Esophagus (tissue), 2 donors: ENCODE results near the gene PTF1A. TPM values are rescaled to one million over a fixed set of nuclear protein-coding genes. Genes with fewer than 3 reads are reported as not detected.

ENCODE experiments used
- H3K27ac ChIP-seq, 2 donors: one replicate each; pipeline ENCODE4 v1.5.1; 2013; ENCODE audit warnings: low read depth in 2 of 2, mild to moderate bottlenecking in 2 of 2, inconsistent platforms in 1 of 2, low read length in 1 of 2, moderate library complexity in 1 of 2
- H3K27me3 ChIP-seq, 2 donors: one replicate each; pipeline ENCODE4 v1.6.1; 2013; ENCODE audit warnings: low read length in 2 of 2, control low read depth in 1 of 2, mild to moderate bottlenecking in 1 of 2; ENCODE audit not compliant: insufficient read depth in 2 of 2, control insufficient read depth in 1 of 2
- H3K36me3 ChIP-seq, 2 donors: one replicate each; pipeline ENCODE4 v1.6.1; 2013; ENCODE audit warnings: low read length in 1 of 2; ENCODE audit not compliant: control insufficient read depth in 2 of 2, insufficient read depth in 2 of 2
- H3K4me1 ChIP-seq, 2 donors: one replicate each; pipeline ENCODE4 v1.6.1; 2013; ENCODE audit warnings: low read length in 1 of 2; ENCODE audit not compliant: control insufficient read depth in 2 of 2, insufficient read depth in 2 of 2
- H3K4me3 ChIP-seq, 2 donors: one replicate each; pipeline ENCODE4 v1.5.1; 2013; ENCODE audit warnings: low read length in 2 of 2, mild to moderate bottlenecking in 2 of 2, low read depth in 1 of 2, moderate library complexity in 1 of 2
- H3K9me3 ChIP-seq, 2 donors: one replicate each; pipeline ENCODE4 v1.6.1; 2013; ENCODE audit warnings: mild to moderate bottlenecking in 2 of 2, low read depth in 1 of 2, low read length in 1 of 2, moderate library complexity in 1 of 2; ENCODE audit not compliant: control insufficient read depth in 2 of 2, insufficient read depth in 1 of 2
- WGBS, 2 donors: extraction: QIAGEN DNeasy Blood & Tissue Kit; methylation state at CpG; one replicate each; pipeline ENCODE4 v1.1.7; 2013; 5-methylcytosine and 5-hydroxymethylcytosine counted together
- polyA plus RNA-seq, 2 donors: library from polyadenylated mRNA; stranded (reverse); fragments of 200-250 nt; gene quantifications; one replicate each; pipeline ENCODE4 v1.2.3, GENCODE V29; 2013
- donor health status: healthy with polysubstance abuse.
- donor health status: Bipolar disorder and iron deficiency.

The PTF1A gene
- polyA plus RNA-seq, 2 donors = not detected

DNA sequence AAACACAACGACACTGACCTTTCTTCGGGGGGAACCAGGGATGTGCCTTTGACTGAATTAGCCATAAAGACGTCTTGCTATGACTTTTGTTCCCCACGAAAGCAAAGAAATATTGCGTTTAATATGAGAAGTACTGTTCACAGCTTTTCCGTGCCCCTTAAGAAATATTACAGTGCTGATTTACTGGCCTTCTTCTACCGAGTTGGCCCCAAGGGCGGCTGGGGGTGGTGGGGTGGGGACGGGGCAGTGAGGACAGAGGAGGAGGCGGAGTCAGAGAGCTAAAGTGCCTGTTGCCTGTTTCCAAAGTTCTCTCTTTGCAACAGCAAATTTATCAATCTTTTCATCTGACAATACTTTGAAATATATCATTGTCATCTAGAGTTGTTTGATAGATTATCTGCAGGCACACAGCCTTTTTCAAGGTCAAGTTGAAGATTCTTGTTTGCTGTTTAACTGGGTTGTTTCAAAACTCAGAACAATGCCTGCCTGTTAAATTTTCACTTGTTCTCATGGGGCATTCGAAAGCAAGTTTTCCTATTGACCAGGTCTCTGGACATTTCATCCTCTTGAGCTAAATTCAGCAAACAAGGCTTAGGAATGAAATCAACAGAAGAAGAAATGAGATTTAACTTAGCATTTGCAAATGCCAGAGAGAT is 9.0 kb downstream of the PTF1A start:
- H3K4me1 ChIP-seq = no peaks in the 10 kb centered on the region
- peaks cover 7 to 36% of the 10 kb centered on the region in 2 donors for H3K27me3 ChIP-seq
- H3K27ac ChIP-seq = no peak overlapping the region
- WGBS, 2 donors = 4% methylated on average over 11 of the region's 11 CpGs
- H3K4me3 ChIP-seq = no peak overlapping the region
- H3K9me3 ChIP-seq = peaks cover 0 to 2% of the 10 kb centered on the region in 2 donors
- no peaks in the 10 kb centered on the region for H3K36me3 ChIP-seq

DNA sequence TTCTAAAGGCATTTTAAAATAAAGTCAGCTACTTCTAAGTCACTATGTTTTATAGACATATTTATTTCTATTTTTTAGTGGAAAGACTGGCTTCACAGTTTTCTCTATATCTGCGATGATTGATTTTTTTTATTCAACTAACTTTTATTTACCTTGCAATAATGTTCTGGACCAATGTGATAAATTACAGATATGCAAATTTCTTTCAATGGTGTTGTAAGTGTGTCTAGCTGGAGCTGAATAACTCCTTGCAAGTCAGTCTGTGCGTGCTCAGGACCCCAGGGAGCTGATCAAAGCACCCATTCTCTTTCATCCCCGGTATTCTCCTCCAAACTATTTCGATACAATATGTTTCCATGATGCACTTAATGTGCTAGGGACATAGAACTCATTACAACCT is 9.7 kb downstream of the PTF1A start:
- H3K27me3 ChIP-seq = peaks cover 7 to 34% of the 10 kb centered on the region in 2 donors

DNA sequence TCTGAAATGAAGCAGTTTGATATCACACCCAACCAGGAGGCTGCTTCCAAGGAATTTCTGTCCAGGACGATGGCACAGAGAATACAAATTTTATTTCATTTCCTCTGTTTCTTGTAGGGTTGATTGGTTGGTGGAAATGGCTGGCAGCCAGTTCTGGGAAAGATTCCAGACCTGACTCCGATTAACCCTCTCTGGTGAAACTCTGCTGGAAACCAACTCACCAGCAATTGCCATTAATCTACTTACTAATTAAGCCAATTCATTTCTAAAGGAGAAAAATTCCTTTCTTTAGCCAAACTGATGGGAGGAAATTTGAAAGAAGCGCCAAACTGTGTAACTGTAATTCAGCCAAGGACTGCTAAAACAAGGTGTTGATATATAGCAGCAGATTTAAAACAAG is 10.7 kb downstream of the PTF1A start:
- Histone ChIP-seq H3K36me3 (no peaks in the 10 kb centered on the region), H3K4me1 (no peaks in the 10 kb centered on the region), H3K4me3 (no peak overlapping the region), H3K27me3 (peaks cover 7 to 27% of the 10 kb centered on the region in 2 donors), H3K9me3 (peaks cover 0 to 2% of the 10 kb centered on the region in 2 donors), H3K27ac (no peak overlapping the region)
- 4 to 5% methylated on average over 3 of the region's 3 CpGs for WGBS, 2 donors

More for the DNA sequence above, 9.7 kb downstream of the PTF1A start:
- H3K4me1 ChIP-seq = no peaks in the 10 kb centered on the region
- H3K27ac ChIP-seq = no peak overlapping the region
- 7 to 15% methylated on average over 4 of the region's 4 CpGs for WGBS, 2 donors
- H3K9me3 ChIP-seq = peaks cover 0 to 2% of the 10 kb centered on the region in 2 donors
- no peak overlapping the region for H3K4me3 ChIP-seq
- no peaks in the 10 kb centered on the region for H3K36me3 ChIP-seq

DNA sequence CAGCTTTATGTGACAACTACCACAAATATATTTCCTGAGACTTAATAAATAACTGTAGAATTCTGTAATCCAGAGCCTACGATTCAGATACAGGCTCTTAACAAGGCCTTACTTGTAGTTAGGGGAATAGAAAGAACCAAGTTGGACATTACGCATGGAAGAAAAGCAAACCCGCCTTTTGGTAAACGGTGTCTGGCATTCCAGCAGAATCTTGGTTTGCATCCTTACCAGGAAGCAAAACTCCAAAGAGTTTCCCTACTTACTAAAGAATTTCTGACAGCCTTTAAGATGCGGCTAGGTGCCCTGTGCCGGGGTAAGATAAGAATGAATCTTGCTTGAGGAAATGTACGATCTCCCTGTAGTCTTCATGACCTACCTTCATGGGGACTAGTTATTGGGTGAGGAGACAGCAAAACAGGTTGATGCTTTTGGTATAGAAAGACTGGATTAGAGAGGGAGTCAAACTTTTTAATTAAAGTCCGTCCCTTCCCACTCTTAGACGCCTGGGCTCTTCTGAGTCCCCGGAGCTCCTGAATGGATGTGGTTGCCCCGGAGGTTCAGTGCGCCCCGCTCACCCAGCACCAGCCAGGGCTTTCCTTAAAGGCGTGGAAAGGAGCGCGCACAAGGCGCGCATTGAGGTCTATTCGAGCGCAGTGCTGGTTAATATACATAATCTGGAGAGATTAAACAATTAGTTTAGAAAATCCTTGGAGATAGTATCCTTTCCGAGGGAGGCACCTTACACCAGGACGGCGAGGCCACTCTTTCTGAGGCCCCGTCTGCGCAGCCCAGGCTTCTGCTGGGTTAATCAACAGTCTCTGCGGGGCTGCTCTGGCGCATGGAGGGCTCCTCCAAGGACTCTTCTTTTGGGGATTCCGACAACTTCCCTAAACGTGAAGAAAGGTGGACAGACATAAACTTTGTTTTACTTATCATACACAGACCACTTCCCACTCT is 11.5 kb downstream of the PTF1A start:
- H3K4me1 ChIP-seq = no peaks in the 10 kb centered on the region
- no peak overlapping the region for H3K4me3 ChIP-seq
- peaks cover 7 to 27% of the 10 kb centered on the region in 2 donors for H3K27me3 ChIP-seq
- no peak overlapping the region for H3K27ac ChIP-seq
- 11 to 32% methylated on average over 29 of the region's 29 CpGs for WGBS, 2 donors
- H3K36me3 ChIP-seq = no peaks in the 10 kb centered on the region
- H3K9me3 ChIP-seq = peaks cover 0 to 2% of the 10 kb centered on the region in 2 donors

DNA sequence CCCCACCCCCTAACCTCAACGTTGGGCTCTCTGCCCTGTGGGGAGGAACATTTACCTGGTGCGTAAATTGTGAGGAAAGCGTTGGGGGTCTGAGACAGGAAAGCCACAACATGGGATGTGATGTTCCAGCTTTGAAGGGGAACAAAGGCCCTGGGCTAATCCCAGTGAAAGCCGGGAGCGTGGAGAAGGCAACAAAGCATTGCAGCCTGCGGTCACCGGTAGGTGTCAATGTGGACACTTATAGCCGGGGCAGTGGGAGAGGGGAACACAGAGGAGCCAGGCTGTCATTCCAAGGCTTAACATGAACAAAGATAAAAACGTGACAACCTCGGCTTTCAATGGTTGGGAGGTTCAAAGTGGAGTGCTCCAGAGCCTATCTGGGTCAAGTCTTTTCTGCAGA is 12.7 kb downstream of the PTF1A start:
- Histone ChIP-seq H3K27me3 (peaks cover 4 to 22% of the 10 kb centered on the region in 2 donors), H3K27ac (no peak overlapping the region), H3K4me3 (no peak overlapping the region), H3K9me3 (no peaks in the 10 kb centered on the region), H3K4me1 (no peaks in the 10 kb centered on the region), H3K36me3 (no peaks in the 10 kb centered on the region)
- 5 to 21% methylated on average over 10 of the region's 10 CpGs for WGBS, 2 donors

DNA sequence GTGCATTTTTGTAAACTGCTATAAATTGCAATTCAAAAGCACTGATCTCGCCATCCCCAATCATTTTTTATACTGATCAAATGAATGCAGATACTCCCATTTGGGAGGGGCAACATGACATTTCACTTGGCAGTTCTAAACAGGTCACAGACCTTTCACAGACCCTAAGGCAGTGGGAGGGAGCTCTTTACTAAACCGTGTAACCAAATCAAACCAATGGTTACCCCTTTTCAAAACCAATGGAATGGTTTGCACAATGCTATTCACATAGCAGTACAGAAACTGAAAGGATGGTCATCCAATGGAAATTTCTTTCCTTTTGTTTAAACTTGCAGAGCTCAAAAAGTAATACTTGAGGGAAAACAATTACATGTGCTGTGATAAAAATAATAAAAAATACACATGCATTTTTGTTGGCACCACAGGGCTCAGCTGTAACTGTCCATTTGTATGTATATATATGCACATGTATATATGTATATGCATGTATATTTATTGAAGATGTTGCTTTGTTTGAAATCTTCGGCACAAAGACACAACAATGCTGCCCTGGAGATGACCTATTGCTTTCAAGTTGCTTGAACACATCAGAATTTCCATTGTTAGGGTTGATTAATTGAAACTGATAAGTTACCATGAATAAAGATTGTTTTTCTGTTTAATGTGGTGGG is 14.0 kb downstream of the PTF1A start:
- WGBS, 2 donors = 29 to 41% methylated on average over 3 of the region's 3 CpGs
- Histone ChIP-seq H3K27ac (no peak overlapping the region), H3K4me3 (no peak overlapping the region), H3K9me3 (no peaks in the 10 kb centered on the region), H3K4me1 (no peaks in the 10 kb centered on the region), H3K27me3 (peaks cover 4 to 13% of the 10 kb centered on the region in 2 donors), H3K36me3 (no peaks in the 10 kb centered on the region)

DNA sequence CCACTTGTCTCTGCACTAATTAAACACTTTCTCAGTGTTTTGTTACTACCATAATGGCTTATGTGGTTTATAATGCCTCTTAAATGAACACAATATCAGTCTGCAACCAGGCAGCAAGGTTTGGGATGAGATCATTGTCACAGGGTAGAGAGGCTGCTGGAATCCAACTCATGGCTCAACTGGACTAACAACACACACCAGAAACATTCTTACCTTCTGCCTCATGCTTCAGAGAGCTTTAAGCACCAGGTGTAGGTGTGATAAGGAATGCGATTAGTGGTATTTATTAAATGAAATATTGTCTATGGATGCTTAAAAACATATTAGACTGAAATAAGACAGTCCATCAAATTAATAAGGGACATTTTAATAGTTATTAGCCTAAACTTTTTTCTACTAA is 25.4 kb downstream of the PTF1A start:
- 78 to 90% methylated on average over 1 of the region's 1 CpG for WGBS, 2 donors
- no peaks in the 10 kb centered on the region for H3K27me3 ChIP-seq
- H3K9me3 ChIP-seq = no peaks in the 10 kb centered on the region
- H3K4me1 ChIP-seq = no peaks in the 10 kb centered on the region
- H3K27ac ChIP-seq = no peak overlapping the region
- no peak overlapping the region for H3K4me3 ChIP-seq
- no peaks in the 10 kb centered on the region for H3K36me3 ChIP-seq

DNA sequence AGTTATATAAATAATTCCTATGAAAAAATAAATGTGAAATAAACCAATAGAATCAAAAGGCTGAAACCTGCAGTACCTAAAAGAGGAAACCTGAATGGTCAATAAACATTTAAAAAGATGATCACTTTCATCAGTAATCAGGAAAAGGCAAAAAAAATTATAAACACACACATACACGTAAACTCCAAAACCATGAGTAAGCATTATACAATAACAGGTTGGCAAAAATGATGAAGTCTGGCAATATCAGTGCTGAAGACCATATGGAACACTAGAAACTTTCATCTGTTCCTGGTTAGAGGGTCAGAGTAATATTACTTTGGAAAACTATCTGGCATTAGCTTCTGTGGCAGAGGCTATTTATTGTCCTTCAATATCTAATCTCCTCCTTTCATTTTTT is 38.5 kb downstream of the PTF1A start:
- Histone ChIP-seq H3K4me1 (no peaks in the 10 kb centered on the region), H3K27me3 (no peaks in the 10 kb centered on the region), H3K36me3 (no peaks in the 10 kb centered on the region), H3K9me3 (no peaks in the 10 kb centered on the region), H3K4me3 (no peak overlapping the region), H3K27ac (no peak overlapping the region)
- 73 to 82% methylated on average over 1 of the region's 1 CpG for WGBS, 2 donors

DNA sequence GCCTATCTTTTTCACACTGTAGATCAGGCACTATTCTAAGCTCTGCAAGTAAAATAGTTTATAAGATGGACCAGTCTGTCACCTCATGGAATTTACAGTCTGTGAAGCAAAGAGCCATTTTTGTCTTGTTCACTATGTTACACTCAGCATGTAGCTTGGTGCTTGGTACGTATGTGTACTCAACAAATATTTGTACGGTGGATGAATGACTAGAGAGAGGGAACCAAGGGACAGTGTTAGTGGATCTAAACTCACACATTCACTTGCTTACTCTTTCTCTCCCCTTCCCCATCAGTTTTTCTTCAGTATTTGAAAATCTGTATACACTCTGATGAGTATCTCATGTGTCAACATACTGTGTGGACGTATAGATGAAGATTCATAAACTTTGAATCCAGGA is 45.9 kb downstream of the PTF1A start:
- Histone ChIP-seq H3K27ac (no peak overlapping the region), H3K27me3 (no peaks in the 10 kb centered on the region), H3K9me3 (no peaks in the 10 kb centered on the region), H3K4me1 (no peaks in the 10 kb centered on the region), H3K4me3 (no peak overlapping the region), H3K36me3 (no peaks in the 10 kb centered on the region)
- WGBS, 2 donors = 45 to 55% methylated on average over 3 of the region's 3 CpGs
